K562 (cell line): Measurements from ENCODE around the gene ZEB2.

Experiments used
- CC2D1A ChIP-seq: fragments of 450-650 bp; IDR thresholded peaks from 2 replicates; pipeline ENCODE4 v1.6.1; 2017; ENCODE audit warnings: mild to moderate bottlenecking
- HDAC2 ChIP-seq: fragments of 450-650 bp; IDR thresholded peaks from 2 replicates; pipeline ENCODE4 v1.6.1; 2016; ENCODE audit warnings: mild to moderate bottlenecking
- MAX ChIP-seq: sonication (generic); formaldehyde crosslinking; IDR thresholded peaks from 2 replicates; pipeline ENCODE4 v1.9.0; 2022; ENCODE audit warnings: mild to moderate bottlenecking, missing genetic modification reagents
- MCM3 ChIP-seq: fragments of 450-650 bp; IDR thresholded peaks from 2 replicates; pipeline ENCODE4 v1.6.1; 2016
- NFATC3 ChIP-seq: fragments of 450-650 bp; IDR thresholded peaks from 2 replicates; pipeline ENCODE4 v1.6.1; 2017; ENCODE audit warnings: mild to moderate bottlenecking
- PCBP2 ChIP-seq: fragments of 200-400 bp; formaldehyde crosslinking; IDR thresholded peaks from 2 replicates; pipeline ENCODE4 v1.6.1; 2018; ENCODE audit warnings: low read length, low read depth, mild to moderate bottlenecking, moderate library complexity; ENCODE audit not compliant: poor library complexity, severe bottlenecking
- RFX5 ChIP-seq: IDR thresholded peaks from 2 replicates; pipeline ENCODE4 v1.6.1; 2011; ENCODE audit warnings: low read depth, mild to moderate bottlenecking, improper control_type of control experiment, low read length
- ZHX1 ChIP-seq: fragments of 150-350 bp; conservative IDR thresholded peaks from 2 replicates; pipeline ENCODE4 v1.6.1; 2014; ENCODE audit warnings: low read length

GRCh38 chr2:144389930-144390311 is 130.0 kb downstream of the ZEB2 start:
- TF ChIP-seq MCM3, result no peak
- no peak for TF ChIP-seq CC2D1A
- TF ChIP-seq HDAC2, result no peak
- no peak for TF ChIP-seq RFX5
- TF ChIP-seq PCBP2, result no peak
- no peak for TF ChIP-seq NFATC3
- TF ChIP-seq ZHX1, result no peak
- TF ChIP-seq MAX (CRISPR knock-in tag), result no peak
